H9 (cell line): ENCODE results near the gene CARD11. TPM values are rescaled to one million over a fixed set of nuclear protein-coding genes. Genes with fewer than 3 reads are reported as not detected.

Experiments used
- DNase-seq: peaks from one replicate; pipeline ENCODE4 v3.0.0-alpha.2; 2017
- H2AFZ ChIP-seq: one replicate; pipeline ENCODE4 v1.6.1; 2013; ENCODE audit warnings: mild to moderate bottlenecking, low read length, control low read depth, moderate library complexity
- H2AK5ac ChIP-seq: 2 replicates; pipeline ENCODE4 v1.6.1; 2013; ENCODE audit warnings: low read length, control low read depth, mixed read lengths; ENCODE audit not compliant: insufficient read length
- H2BK120ac ChIP-seq: one replicate; pipeline ENCODE4 v1.6.1; 2013; ENCODE audit warnings: low read depth, mild to moderate bottlenecking, low read length, control low read depth, inconsistent platforms; ENCODE audit not compliant: poor library complexity, severe bottlenecking
- H2BK12ac ChIP-seq: 2 replicates; pipeline ENCODE4 v1.6.1; 2013; ENCODE audit warnings: low read length, control low read depth, mixed read lengths, low read depth; ENCODE audit not compliant: insufficient read length
- H2BK15ac ChIP-seq: 2 replicates; pipeline ENCODE4 v1.6.1; 2013; ENCODE audit warnings: low read depth, low read length, control low read depth
- H2BK20ac ChIP-seq: one replicate; pipeline ENCODE4 v1.6.1; 2013; ENCODE audit warnings: low read depth, mild to moderate bottlenecking, low read length, control low read depth, inconsistent platforms; ENCODE audit not compliant: poor library complexity, severe bottlenecking
- H2BK5ac ChIP-seq: 2 replicates; pipeline ENCODE4 v1.6.1; 2013; ENCODE audit warnings: low read length, control low read depth, mixed read lengths; ENCODE audit not compliant: insufficient read length
- H3K14ac ChIP-seq: 2 replicates; pipeline ENCODE4 v1.6.1; 2013; ENCODE audit warnings: low read length, control low read depth; ENCODE audit not compliant: insufficient read depth
- H3K18ac ChIP-seq: 2 replicates; pipeline ENCODE4 v1.6.1; 2013; ENCODE audit warnings: low read depth, mild to moderate bottlenecking, mixed read lengths, low read length, control low read depth; ENCODE audit not compliant: insufficient read length
- H3K23ac ChIP-seq: 2 replicates; pipeline ENCODE4 v1.6.1; 2013; ENCODE audit warnings: low read length, control low read depth, mixed read lengths, low read depth; ENCODE audit not compliant: insufficient read length
- H3K23me2 ChIP-seq: 2 replicates; pipeline ENCODE4 v1.6.1; 2013; ENCODE audit warnings: low read depth, mild to moderate bottlenecking, mixed read lengths, low read length, control low read depth; ENCODE audit not compliant: insufficient read length, poor library complexity, severe bottlenecking
- H3K27ac ChIP-seq: 2 replicates; pipeline ENCODE4 v1.5.1; 2013; ENCODE audit warnings: low read length, control low read depth, mixed read lengths, low read depth; ENCODE audit not compliant: insufficient read length
- H3K27me3 ChIP-seq: 2 replicates; pipeline ENCODE4 v1.6.1; 2013; ENCODE audit warnings: low read length, control low read depth, inconsistent platforms; ENCODE audit not compliant: insufficient read depth
- H3K4ac ChIP-seq: 2 replicates; pipeline ENCODE4 v1.6.1; 2013; ENCODE audit warnings: low read depth, mild to moderate bottlenecking, control low read depth, inconsistent platforms, low read length, moderate library complexity
- H3K4me1 ChIP-seq: 2 replicates; pipeline ENCODE4 v1.6.1; 2013; ENCODE audit warnings: low read length, control low read depth, inconsistent platforms; ENCODE audit not compliant: insufficient read depth
- H3K4me2 ChIP-seq: 2 replicates; pipeline ENCODE4 v1.6.1; 2013; ENCODE audit warnings: low read length, control low read depth, mixed read lengths; ENCODE audit not compliant: insufficient read length, insufficient read depth
- H3K56ac ChIP-seq: 2 replicates; pipeline ENCODE4 v1.6.1; 2013; ENCODE audit warnings: low read depth, mild to moderate bottlenecking, mixed read lengths, low read length, control low read depth; ENCODE audit not compliant: insufficient read length
- H3K79me1 ChIP-seq: 2 replicates; pipeline ENCODE4 v1.6.1; 2013; ENCODE audit warnings: low read depth, mild to moderate bottlenecking, moderate library complexity, low read length, control low read depth, inconsistent platforms; ENCODE audit not compliant: insufficient read depth, poor library complexity, severe bottlenecking
- H3K79me2 ChIP-seq: 2 replicates; pipeline ENCODE4 v1.6.1; 2013; ENCODE audit warnings: low read length, control low read depth, inconsistent platforms; ENCODE audit not compliant: insufficient read depth
- H3K9ac ChIP-seq: 2 replicates; pipeline ENCODE4 v1.6.1; 2013; ENCODE audit warnings: low read length, control low read depth, mixed read lengths; ENCODE audit not compliant: insufficient read length; ENCODE audit errors: extremely low read depth
- H3K9me3 ChIP-seq: one replicate; pipeline ENCODE4 v1.6.1; 2013; ENCODE audit warnings: low read depth, low read length, inconsistent platforms; ENCODE audit not compliant: control insufficient read depth
- H3T11ph ChIP-seq: one replicate; pipeline ENCODE4 v1.6.1; 2013; ENCODE audit warnings: mild to moderate bottlenecking, low read length, control low read depth, inconsistent platforms
- H4K20me1 ChIP-seq: one replicate; pipeline ENCODE4 v1.6.1; 2013; ENCODE audit not compliant: control insufficient read depth, insufficient read length, insufficient read depth
- H4K5ac ChIP-seq: 2 replicates; pipeline ENCODE4 v1.6.1; 2013; ENCODE audit warnings: low read depth, mild to moderate bottlenecking, mixed read lengths, low read length, control low read depth; ENCODE audit not compliant: insufficient read length
- H4K8ac ChIP-seq: replicated peaks from 2 replicates; pipeline ENCODE4 v1.6.1; 2013; ENCODE audit warnings: low read length, control low read depth, mixed read lengths, low read depth; ENCODE audit not compliant: insufficient read length
- H4K91ac ChIP-seq: 2 replicates; pipeline ENCODE4 v1.6.1; 2013; ENCODE audit warnings: low read depth, mild to moderate bottlenecking, moderate library complexity, mixed read lengths, low read length, control low read depth; ENCODE audit not compliant: insufficient read length
- H3K27ac Mint-ChIP-seq, 3 experiments: 2 replicates in 2 of 3; 3 replicates in 1 of 3; pipeline ENCODE4 v1.8.0; 2020 to 2021; ENCODE audit warnings: mixed read lengths in 3 of 3, mild to moderate bottlenecking in 1 of 3, moderate library complexity in 1 of 3
- H3K27me3 Mint-ChIP-seq: 2 replicates; pipeline ENCODE4 v1.8.0; 2021; ENCODE audit warnings: low read depth, mild to moderate bottlenecking, moderate library complexity, mixed read lengths
- H3K36me3 Mint-ChIP-seq, 3 experiments: 2 replicates in 2 of 3; 3 replicates in 1 of 3; pipeline ENCODE4 v1.8.0; 2020 to 2021; ENCODE audit warnings: low read depth in 3 of 3, mixed read lengths in 3 of 3; ENCODE audit not compliant: insufficient read depth in 1 of 3
- H3K4me1 Mint-ChIP-seq, 2 experiments: 2 replicates each; pipeline ENCODE4 v1.8.0; 2020; ENCODE audit warnings: mixed read lengths in 2 of 2
- H3K4me3 Mint-ChIP-seq, 2 experiments: 2 replicates in 1 of 2; 3 replicates in 1 of 2; pipeline ENCODE4 v1.8.0; 2020 to 2021; ENCODE audit warnings: mild to moderate bottlenecking in 2 of 2, mixed read lengths in 2 of 2, moderate library complexity in 1 of 2
- H3K9me3 Mint-ChIP-seq, 2 experiments: 2 replicates in 1 of 2; 3 replicates in 1 of 2; pipeline ENCODE4 v1.8.0; 2020; ENCODE audit warnings: mild to moderate bottlenecking in 2 of 2, mixed read lengths in 2 of 2, moderate library complexity in 1 of 2
- WGBS: extraction: QIAGEN DNeasy Blood & Tissue Kit; methylation state at CpG from one replicate; pipeline ENCODE4 v1.1.7; 2013; ENCODE audit warnings: missing lambda C conversion rate, low lambda C conversion rate, mixed read lengths; ENCODE audit not compliant: insufficient read length; ENCODE audit errors: extremely low coverage; 5-methylcytosine and 5-hydroxymethylcytosine counted together
- total RNA-seq: library from RNA; stranded (reverse); gene quantifications from 2 replicates; pipeline ENCODE4 v1.2.1, GENCODE V29; 2021
- TF ChIP-seq, protein P1 (sequence below): fragments of 200-600 bp; sonication (generic); conservative IDR thresholded peaks from 3 replicates; pipeline ENCODE4 v1.8.0; 2021; ENCODE audit warnings: antibody characterized with exemption, mild to moderate bottlenecking

The CARD11 gene
- total RNA-seq, 1 experiment from 2014 or later: 20.0 TPM

DNA sequence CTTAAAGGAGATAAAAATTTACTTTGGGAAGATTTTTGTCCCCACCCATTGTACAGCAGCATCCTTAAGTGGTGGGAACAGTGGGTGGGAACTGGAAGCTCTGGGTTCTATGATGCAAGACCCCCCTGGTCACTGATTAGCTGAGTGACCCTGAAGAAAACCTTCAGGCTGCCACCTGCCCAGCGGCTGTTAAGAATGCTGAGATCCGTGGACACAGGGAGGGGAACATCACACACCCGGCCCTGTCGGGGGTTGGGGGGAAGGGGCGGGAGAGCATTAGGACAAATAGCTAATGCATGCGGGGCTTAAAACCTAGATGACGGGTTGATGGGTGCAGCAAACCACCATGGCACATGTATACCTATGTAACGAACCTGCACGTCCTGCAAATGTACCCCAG lies 14.5 kb downstream of the CARD11 start:
- no peaks in the 10 kb centered on the region for H3K79me1 ChIP-seq
- no peak overlapping the region for H2BK120ac ChIP-seq
- no peaks in the 10 kb centered on the region for H3K79me2 ChIP-seq
- H4K91ac ChIP-seq: no peak overlapping the region
- H3T11ph ChIP-seq: no peak overlapping the region
- H2AK5ac ChIP-seq: no peak overlapping the region
- no peak overlapping the region for H3K27ac ChIP-seq
- H3K27ac Mint-ChIP-seq: peak overlapping the region in 2 of 3 experiments; percentile 60 to 84; a peak in 2 of 7 replicates
- peaks cover 4 to 7% of the 10 kb centered on the region in 2 experiments; a peak in 4 of 5 replicates for H3K9me3 Mint-ChIP-seq
- peaks cover 3 to 14% (median 5%) of the 10 kb centered on the region in 3 experiments; a peak in 5 of 7 replicates for H3K36me3 Mint-ChIP-seq
- no peak overlapping the region for H3K56ac ChIP-seq
- no peak overlapping the region for H2BK20ac ChIP-seq
- H3K27me3 ChIP-seq: no peaks in the 10 kb centered on the region
- no peak overlapping the region for H2BK12ac ChIP-seq
- no peak overlapping the region for H3K14ac ChIP-seq
- no peak for DNase-seq
- no CpG with 5 or more reads among the region's 9 CpGs for WGBS
- no peaks in the 10 kb centered on the region for H3K27me3 Mint-ChIP-seq
- no peaks in the 10 kb centered on the region; the same call in 1 of the 2 replicates for H3K4me1 ChIP-seq
- no peak overlapping the region for H4K8ac ChIP-seq
- no peak overlapping the region for H2AFZ ChIP-seq
- H3K4me2 ChIP-seq: no peak overlapping the region
- peaks cover 23 to 30% of the 10 kb centered on the region in 2 experiments for H3K4me1 Mint-ChIP-seq
- no peaks in the 10 kb centered on the region for H3K9me3 ChIP-seq
- H3K9ac ChIP-seq: no peak overlapping the region
- no peak overlapping the region for H3K18ac ChIP-seq
- H3K23me2 ChIP-seq: no peaks in the 10 kb centered on the region
- no peak overlapping the region for H4K5ac ChIP-seq
- H2BK15ac ChIP-seq: no peak overlapping the region; the same call in 1 of the 2 replicates
- no peak overlapping the region for H2BK5ac ChIP-seq
- H3K4ac ChIP-seq: no peak overlapping the region
- H4K20me1 ChIP-seq: no peaks in the 10 kb centered on the region
- TF ChIP-seq, protein P1, sequence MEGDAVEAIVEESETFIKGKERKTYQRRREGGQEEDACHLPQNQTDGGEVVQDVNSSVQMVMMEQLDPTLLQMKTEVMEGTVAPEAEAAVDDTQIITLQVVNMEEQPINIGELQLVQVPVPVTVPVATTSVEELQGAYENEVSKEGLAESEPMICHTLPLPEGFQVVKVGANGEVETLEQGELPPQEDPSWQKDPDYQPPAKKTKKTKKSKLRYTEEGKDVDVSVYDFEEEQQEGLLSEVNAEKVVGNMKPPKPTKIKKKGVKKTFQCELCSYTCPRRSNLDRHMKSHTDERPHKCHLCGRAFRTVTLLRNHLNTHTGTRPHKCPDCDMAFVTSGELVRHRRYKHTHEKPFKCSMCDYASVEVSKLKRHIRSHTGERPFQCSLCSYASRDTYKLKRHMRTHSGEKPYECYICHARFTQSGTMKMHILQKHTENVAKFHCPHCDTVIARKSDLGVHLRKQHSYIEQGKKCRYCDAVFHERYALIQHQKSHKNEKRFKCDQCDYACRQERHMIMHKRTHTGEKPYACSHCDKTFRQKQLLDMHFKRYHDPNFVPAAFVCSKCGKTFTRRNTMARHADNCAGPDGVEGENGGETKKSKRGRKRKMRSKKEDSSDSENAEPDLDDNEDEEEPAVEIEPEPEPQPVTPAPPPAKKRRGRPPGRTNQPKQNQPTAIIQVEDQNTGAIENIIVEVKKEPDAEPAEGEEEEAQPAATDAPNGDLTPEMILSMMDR: no peak
- no peak overlapping the region for H3K23ac ChIP-seq
- no peak overlapping the region for H3K4me3 Mint-ChIP-seq
